ENCODE results near the gene APC2.
"Not testable (repeated sequence)": the region's sequence is repeated elsewhere in the genome, so short reads cannot be mapped to it uniquely, and the experiment has no call there.

Gene APC2

GRCh38 chr19:1467215-1467489 lies 17.2 kb downstream of the APC2 start:
- DNase-seq (ENCODE audit: low read depth): no peak

- no peak for DNase-seq (ENCODE audit: low read depth)
Observed at GRCh38 chr19:1467490-1468273, 17.8 kb downstream of the APC2 start.

- no peak for DNase-seq (ENCODE audit: low read depth)
Observed at GRCh38 chr19:1468274-1468820, 18.4 kb downstream of the APC2 start.

- no peak for DNase-seq (ENCODE audit: low read depth)
Observed at GRCh38 chr19:1468821-1469254, 18.9 kb downstream of the APC2 start.

GRCh38 chr19:1469255-1470054 lies 19.5 kb downstream of the APC2 start:
- DNase-seq (ENCODE audit: low read depth): no peak

- DNase-seq (ENCODE audit: low read depth): no peak
Observed at GRCh38 chr19:1470055-1470304, 20.1 kb downstream of the APC2 start.

GRCh38 chr19:1470305-1471009 lies 20.5 kb downstream of the APC2 start:
- peak; percentile 47 for DNase-seq (ENCODE audit: low read depth)

GRCh38 chr19:1471010-1471514 lies 21.1 kb downstream of the APC2 start:
- no peak for DNase-seq (ENCODE audit: low read depth)

- DNase-seq (ENCODE audit: low read depth): no peak
Observed at GRCh38 chr19:1471515-1472160, 21.7 kb downstream of the APC2 start.

GRCh38 chr19:1472231-1473084 lies 22.5 kb downstream of the APC2 start:
- DNase-seq (ENCODE audit: low read depth): no peak

- DNase-seq (ENCODE audit: low read depth): no peak
Observed at GRCh38 chr19:1473085-1473851, 23.3 kb downstream of the APC2 start.

GRCh38 chr19:1474011-1474764 lies 24.3 kb downstream of the APC2 start:
- DNase-seq (ENCODE audit: low read depth): no peak

- no peak for DNase-seq (ENCODE audit: low read depth)
Observed at GRCh38 chr19:1474765-1475351, 24.9 kb downstream of the APC2 start.

- no peak for DNase-seq (ENCODE audit: low read depth)
Observed at GRCh38 chr19:1475751-1476437, 26.0 kb downstream of the APC2 start.

- not testable (repeated sequence) for DNase-seq (ENCODE audit: low read depth)
Observed at GRCh38 chr19:1477056-1477455, 27.1 kb downstream of the APC2 start.

- DNase-seq (ENCODE audit: low read depth): peak; percentile 84
Observed at GRCh38 chr19:1478934-1479707, 29.2 kb downstream of the APC2 start, which contains the start of gene C19orf25. Gene C19orf25 (minus strand): TSS chr19:1479215. CDS start chr19:1478903, 312 bp downstream.

GRCh38 chr19:1481224-1481892 lies 31.4 kb downstream of the APC2 start:
- DNase-seq (ENCODE audit: low read depth): no peak

All from stimulated activated CD8-positive, alpha-beta memory T cell treated with anti-CD3 and anti-CD28 coated beads, Interleukin-15, amount 100 ng/mL, for 1 hour (primary cell).